ENCODE results near the gene MPHOSPH10.
"Not testable (repeated sequence)": the region's sequence is repeated elsewhere in the genome, so short reads cannot be mapped to it uniquely, and the experiment has no call there.

MPHOSPH10 gene

DNA sequence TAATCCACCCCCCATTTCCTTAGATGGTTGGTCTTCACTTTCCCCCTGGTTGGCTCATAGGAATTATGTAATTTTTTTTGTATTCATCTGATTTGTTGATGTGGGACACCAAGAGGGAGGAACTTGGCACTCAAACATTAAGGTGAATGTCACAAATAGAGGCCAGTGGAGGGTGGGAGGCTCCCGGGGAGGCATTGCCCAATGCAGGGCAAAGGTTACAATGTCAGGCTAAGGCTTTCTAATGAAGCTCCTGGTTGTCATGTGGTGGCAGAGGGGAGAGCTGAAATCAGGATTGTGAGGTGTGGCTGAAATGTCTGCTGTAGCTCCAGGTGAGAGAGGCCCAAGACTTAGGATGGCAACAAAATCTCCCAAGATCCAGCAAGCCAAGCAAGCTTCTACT, 42.7 kb downstream of the MPHOSPH10 start:
- no peak for DNase-seq (ENCODE audit: low read depth)

GRCh38 chr2:71174207-71174606, 43.8 kb downstream of the MPHOSPH10 start:
- DNase-seq (ENCODE audit: low read depth) = no peak

- not testable (repeated sequence) for DNase-seq (ENCODE audit: low read depth)
These were observed 48.4 kb downstream of the MPHOSPH10 start for GRCh38 chr2:71178836-71179235.

- DNase-seq (ENCODE audit: low read depth) = no peak
These were observed 50.9 kb downstream of the MPHOSPH10 start for GRCh38 chr2:71181316-71181715.

DNA sequence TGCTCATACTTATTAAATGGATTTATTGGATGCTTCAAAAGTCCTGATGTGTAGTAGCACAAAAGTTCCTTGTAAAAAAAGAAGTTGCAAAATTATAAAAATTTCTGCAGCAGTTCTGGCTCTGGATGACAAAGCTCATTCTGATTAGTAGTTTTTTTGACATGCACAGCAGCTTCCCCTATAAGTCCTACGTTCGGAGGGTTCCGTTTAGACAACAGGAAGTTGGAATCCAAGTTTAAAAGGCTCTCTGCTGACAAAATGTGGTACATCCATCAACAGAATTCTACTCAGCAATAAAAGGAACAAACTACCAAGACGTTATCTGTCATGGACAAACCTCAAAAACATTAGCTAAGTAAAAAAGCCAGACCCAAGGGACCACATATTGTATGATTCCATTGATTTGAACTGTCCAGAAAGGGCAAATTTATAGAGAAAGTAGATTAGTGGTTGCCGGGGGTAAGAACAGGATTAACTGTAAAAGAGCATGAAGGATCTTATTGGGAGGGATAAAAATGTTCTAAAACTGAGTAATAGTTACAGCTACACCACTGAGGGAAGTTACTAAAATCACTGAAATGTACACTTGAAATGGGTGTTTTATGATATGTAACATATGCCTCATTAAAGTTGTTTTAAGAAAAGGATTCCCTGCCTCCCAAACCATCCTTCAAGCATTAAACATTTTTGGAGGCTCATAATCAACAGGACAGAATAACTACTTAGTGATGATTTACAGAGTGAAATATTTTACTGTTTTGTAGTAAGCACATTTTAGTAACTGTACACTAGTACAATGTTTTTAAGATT, 53.1 kb downstream of the MPHOSPH10 start:
- DNase-seq (ENCODE audit: low read depth) = not testable (repeated sequence)

GRCh38 chr2:71186973-71187372, 56.5 kb downstream of the MPHOSPH10 start:
- DNase-seq (ENCODE audit: low read depth) = no peak

- no peak for DNase-seq (ENCODE audit: low read depth)
These were observed 57.2 kb downstream of the MPHOSPH10 start for GRCh38 chr2:71187589-71187988.

DNA sequence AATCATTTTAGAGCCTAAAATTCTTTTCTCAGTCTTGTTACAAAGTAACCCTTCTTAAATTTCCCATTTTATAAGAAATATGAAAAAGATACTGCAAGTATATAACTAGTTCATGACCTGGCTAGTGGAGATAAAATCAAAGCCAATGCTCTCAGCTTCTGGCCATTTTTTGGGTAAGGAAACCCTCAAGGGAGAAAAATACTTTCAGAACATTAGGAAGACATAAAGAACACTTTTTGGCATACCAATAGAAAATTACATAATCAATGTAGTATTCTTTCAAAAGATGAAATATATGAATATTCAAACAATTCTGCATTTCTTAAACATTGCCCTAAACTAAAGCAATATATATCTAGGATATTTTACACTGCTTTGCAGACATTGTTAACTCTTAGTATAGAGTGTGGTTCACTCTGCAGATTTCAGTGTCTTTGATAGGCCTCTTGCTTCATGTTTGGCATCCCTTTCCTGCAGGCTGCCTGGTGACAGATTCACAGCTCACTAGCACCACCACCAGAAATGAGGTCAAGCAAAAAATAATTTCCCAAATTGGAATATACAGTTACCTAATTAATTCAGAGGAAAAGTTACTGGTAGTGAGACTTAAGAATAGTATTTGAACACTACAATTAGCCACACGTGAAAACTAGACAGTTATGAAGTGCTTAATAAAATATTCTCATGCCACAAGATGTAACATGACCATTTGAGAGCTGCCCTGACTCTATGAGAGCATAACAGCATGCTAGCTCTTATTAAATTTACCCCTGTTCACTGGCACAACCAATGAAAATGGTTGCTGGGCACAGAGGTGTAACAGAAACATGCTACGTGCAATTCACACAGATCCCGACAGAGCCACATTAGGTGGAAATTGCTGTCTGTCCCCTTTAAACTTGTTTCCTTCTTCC, 60.5 kb downstream of the MPHOSPH10 start:
- peak; percentile 1 for DNase-seq (ENCODE audit: low read depth)

DNA sequence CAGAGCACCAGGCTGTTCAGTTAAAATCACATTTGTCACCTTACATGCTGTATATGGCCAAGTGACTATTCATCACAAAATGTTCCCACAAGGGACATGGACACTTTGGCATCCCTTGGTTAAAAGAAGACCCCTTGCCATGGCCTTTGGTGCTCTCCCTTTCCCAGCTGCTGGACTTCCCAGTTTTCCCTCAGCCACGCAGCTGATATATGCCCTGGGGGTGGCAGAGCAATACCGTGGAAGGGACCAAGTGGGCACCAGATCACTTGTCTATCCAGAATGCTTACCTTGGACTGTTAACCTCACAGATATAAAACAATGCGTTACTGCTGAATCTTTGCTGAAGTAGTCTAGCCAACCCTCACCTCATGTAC, 61.1 kb downstream of the MPHOSPH10 start:
- no peak for DNase-seq (ENCODE audit: low read depth)
